ENCODE results near the gene MSH5.

- TF ChIP-seq CTCF (conservative IDR thresholded peaks at IDR 0.05; ENCODE audit: low read depth, low read length) (no peak), EZH2 (IDR thresholded peaks at IDR 0.05; ENCODE audit: low read length, unreplicated experiment) (no peak)
These were observed 19.5 kb upstream of the MSH5 start for GRCh38 chr6:31720196-31720770.
